ENCODE data around the gene GRAMD4. TPM values are rescaled to one million over a fixed set of nuclear protein-coding genes. Genes with fewer than 3 reads are reported as not detected.

GRAMD4 gene
- total RNA-seq, 4 donors from 2014 or later = 146 to 981 (median 258) TPM

DNA sequence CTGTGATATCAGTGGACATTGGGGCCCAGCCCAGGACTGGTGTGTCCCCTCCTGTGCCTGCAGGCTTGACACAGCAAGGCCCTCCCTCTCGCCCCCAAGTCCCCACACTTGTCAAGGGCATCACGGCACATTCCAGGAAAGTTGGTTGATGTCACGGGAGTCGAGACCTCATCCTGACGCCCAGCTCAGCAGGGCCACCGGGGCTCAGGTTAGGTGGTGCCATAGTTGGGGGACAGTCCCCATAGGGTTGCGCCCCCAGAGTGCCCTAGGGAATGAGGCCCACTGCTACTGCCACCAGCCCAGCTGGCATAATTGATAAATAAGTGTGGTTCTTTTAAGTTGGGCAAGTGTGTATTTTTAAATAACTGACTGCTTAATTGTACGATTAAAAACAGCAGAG, 28.3 kb upstream of the GRAMD4 start:
- H3K4me1 ChIP-seq = peaks cover 23 to 57% (median 30%) of the 10 kb centered on the region in 4 donors
- no peaks in the 10 kb centered on the region for H3K27me3 ChIP-seq
- in situ Hi-C loops (cut with MboI; ENCODE audit: low pct_ligation_motif_present in 1 of 4, low pct_unique_long_range_greater_than_20kb in 1 of 4, low sequenced_read_pairs in 3 of 4) = no loop called here
- no peaks in the 10 kb centered on the region for H3K9me3 ChIP-seq
- TF ChIP-seq, protein P1, sequence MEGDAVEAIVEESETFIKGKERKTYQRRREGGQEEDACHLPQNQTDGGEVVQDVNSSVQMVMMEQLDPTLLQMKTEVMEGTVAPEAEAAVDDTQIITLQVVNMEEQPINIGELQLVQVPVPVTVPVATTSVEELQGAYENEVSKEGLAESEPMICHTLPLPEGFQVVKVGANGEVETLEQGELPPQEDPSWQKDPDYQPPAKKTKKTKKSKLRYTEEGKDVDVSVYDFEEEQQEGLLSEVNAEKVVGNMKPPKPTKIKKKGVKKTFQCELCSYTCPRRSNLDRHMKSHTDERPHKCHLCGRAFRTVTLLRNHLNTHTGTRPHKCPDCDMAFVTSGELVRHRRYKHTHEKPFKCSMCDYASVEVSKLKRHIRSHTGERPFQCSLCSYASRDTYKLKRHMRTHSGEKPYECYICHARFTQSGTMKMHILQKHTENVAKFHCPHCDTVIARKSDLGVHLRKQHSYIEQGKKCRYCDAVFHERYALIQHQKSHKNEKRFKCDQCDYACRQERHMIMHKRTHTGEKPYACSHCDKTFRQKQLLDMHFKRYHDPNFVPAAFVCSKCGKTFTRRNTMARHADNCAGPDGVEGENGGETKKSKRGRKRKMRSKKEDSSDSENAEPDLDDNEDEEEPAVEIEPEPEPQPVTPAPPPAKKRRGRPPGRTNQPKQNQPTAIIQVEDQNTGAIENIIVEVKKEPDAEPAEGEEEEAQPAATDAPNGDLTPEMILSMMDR (IDR thresholded peaks at IDR 0.05) = no peak
- TF ChIP-seq EP300 (IDR thresholded peaks at IDR 0.05; ENCODE audit: low read depth) (no peak), POLR2AphosphoS5 (IDR thresholded peaks at IDR 0.05) (no peak), POLR2A (IDR thresholded peaks at IDR 0.05) (no peak)
- H3K4me3 ChIP-seq = no peak overlapping the region
- H3K36me3 ChIP-seq = no peaks in the 10 kb centered on the region
- 71 to 82% methylated on average over 1 to 6 of the region's 8 CpGs for WGBS, 2 donors (ENCODE audit: low coverage in 1 of 2)
- intact Hi-C loops (cut with DNase I; ENCODE audit: low total_unique reads) = no loop called here
- H3K27ac ChIP-seq = peak overlapping the region; percentile 31 to 68 (median 54)
- no peak for DNase-seq

DNA sequence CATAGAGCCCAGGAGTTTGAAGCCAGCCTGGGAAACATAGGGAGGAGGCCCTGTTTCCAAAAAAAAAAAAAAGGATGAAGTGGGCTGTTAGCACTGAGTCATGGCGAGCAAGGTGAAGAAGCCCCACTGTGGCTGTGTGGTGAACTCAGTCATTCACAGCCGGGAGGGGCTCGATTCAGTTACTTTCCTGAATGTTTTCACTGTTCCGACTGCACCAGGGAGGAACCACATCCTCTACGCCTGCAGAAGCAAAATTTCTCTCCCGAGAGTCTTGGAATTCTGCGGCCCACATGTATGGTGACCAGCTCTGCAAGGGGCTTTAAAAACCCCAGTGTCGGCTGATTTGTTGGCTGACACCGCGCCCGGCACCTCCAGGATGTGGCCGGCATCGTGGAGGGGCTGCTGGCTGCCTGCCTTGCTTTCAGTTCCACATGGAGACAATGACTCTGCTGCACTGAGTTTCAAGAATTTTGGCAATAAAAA, 27.8 kb upstream of the GRAMD4 start:
- in situ Hi-C loops (cut with MboI; ENCODE audit: low pct_ligation_motif_present in 1 of 4, low pct_unique_long_range_greater_than_20kb in 1 of 4, low sequenced_read_pairs in 3 of 4) = no loop called here
- H3K27me3 ChIP-seq = no peaks in the 10 kb centered on the region
- H3K27ac ChIP-seq = peak overlapping the region; percentile 31 to 68 (median 54)
- intact Hi-C loops (cut with DNase I; ENCODE audit: low total_unique reads) = no loop called here
- H3K36me3 ChIP-seq = no peaks in the 10 kb centered on the region
- DNase-seq = peak; percentile 71
- no peaks in the 10 kb centered on the region for H3K9me3 ChIP-seq
- no peak overlapping the region for H3K4me3 ChIP-seq
- TF ChIP-seq, protein P1 (IDR thresholded peaks at IDR 0.05) = no peak
- TF ChIP-seq POLR2A (IDR thresholded peaks at IDR 0.05) = no peak
- no peak for TF ChIP-seq POLR2AphosphoS5 (IDR thresholded peaks at IDR 0.05)
- 44% methylated on average over 13 of the region's 13 CpGs; no CpG with 5 or more reads in 1 of the 2 donors for WGBS, 2 donors (ENCODE audit: low coverage in 1 of 2)
- peaks cover 22 to 57% (median 28%) of the 10 kb centered on the region in 4 donors for H3K4me1 ChIP-seq

DNA sequence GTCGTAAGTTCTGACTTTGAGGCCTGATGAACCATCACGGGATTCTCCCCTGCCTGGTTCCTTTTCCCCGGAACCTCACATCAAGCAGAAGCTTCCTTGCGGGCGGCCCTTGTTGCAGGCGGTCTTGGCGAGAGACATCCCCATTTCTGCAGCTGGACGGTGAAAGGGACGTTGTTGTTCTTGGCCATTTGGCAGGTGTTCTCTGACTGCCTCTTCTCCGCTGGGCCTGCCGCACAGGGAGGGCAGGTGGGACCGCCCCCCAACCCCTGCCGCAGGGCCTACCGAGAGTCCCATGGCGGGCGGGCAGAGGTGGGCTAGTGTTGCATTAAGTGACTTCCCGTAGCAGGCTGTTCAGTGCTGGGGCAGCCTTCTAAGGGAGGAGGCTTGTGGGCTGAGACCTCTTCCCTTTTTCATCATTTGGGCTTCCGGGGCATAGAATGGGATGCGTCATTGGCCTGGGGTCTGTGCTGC, 26.9 kb upstream of the GRAMD4 start:
- Histone ChIP-seq H3K36me3 (no peaks in the 10 kb centered on the region), H3K4me3 (no peak overlapping the region), H3K27ac (peak overlapping the region; percentile 31 to 68 (median 54)), H3K4me1 (peaks cover 15 to 55% (median 20%) of the 10 kb centered on the region in 4 donors), H3K27me3 (no peaks in the 10 kb centered on the region), H3K9me3 (no peaks in the 10 kb centered on the region)
- in situ Hi-C loops (cut with MboI; ENCODE audit: low pct_ligation_motif_present in 1 of 4, low pct_unique_long_range_greater_than_20kb in 1 of 4, low sequenced_read_pairs in 3 of 4) (no loop called here), intact Hi-C loops (cut with DNase I; ENCODE audit: low total_unique reads) (no loop called here)
- TF ChIP-seq, protein P1 (IDR thresholded peaks at IDR 0.05) = no peak
- TF ChIP-seq EP300 (IDR thresholded peaks at IDR 0.05; ENCODE audit: low read depth) (no peak), POLR2A (IDR thresholded peaks at IDR 0.05) (peak; percentile 50), POLR2AphosphoS5 (IDR thresholded peaks at IDR 0.05) (peak in 2 of 3 donors; percentile 46 to 48)
- WGBS, 2 donors (ENCODE audit: low coverage in 1 of 2) = 74 to 85% methylated on average over 2 to 19 of the region's 19 CpGs
- peak; percentile 55 for DNase-seq

DNA sequence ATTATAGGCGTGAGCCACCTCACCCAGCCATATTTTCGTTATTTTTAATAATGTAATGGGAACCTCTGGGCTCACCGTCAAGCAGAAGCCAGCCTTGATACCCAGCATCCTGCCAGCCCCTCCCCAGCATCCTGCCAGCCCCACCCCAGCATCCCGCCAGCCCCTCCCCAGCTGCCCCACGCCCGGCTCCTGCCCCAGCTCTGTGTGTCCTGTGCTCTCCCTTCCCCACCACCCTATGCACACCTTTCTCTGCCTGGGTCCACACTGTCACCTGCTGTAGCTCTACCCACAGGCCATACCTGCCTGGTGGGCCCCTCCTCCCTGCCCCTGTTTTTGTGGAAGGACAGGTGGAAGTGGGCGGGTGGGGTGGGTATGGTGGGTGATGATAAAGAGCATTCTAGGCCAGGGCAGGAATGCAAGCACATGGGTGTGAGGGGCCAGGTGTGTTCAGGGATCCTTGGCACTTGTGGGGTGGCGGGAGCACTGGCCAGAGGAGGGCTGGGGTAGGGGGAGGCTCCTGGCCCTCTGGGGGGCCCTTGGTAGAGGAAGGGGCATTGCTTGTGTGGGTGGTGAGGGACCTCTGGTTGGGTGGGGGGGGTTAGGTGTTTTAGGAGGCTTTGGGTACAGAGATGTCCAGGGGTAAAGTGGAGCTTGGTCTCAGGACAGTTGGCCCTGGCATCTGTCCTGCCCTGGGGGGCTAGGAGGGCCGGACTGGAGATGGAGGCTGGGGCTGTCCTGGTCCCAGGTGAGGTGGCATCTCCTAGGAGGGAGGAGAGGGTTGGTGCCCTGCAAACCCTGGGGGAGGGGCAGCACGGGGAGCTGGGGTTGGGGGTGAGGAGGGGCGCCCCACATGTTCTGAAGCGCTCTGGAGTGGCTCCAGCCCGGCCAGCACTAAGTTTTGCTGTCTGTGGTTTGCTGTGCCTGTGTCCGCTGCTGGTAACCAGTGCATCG, 25.9 kb upstream of the GRAMD4 start:
- intact Hi-C loops (cut with DNase I; ENCODE audit: low total_unique reads) = no loop called here
- Histone ChIP-seq H3K9me3 (no peaks in the 10 kb centered on the region), H3K36me3 (no peaks in the 10 kb centered on the region), H3K4me3 (no peak overlapping the region), H3K27ac (peak overlapping the region; percentile 25 to 68 (median 54)), H3K27me3 (no peaks in the 10 kb centered on the region), H3K4me1 (peaks cover 15 to 58% (median 16%) of the 10 kb centered on the region in 4 donors)
- no peak for TF ChIP-seq POLR2A (IDR thresholded peaks at IDR 0.05)
- TF ChIP-seq EP300 (IDR thresholded peaks at IDR 0.05; ENCODE audit: low read depth) = no peak
- TF ChIP-seq, protein P1 (IDR thresholded peaks at IDR 0.05) = no peak
- TF ChIP-seq POLR2AphosphoS5 (IDR thresholded peaks at IDR 0.05) = no peak
- WGBS, 2 donors (ENCODE audit: low coverage in 1 of 2) = 88 to 89% methylated on average over 2 to 14 of the region's 15 CpGs
- in situ Hi-C loops (cut with MboI; ENCODE audit: low pct_ligation_motif_present in 1 of 4, low pct_unique_long_range_greater_than_20kb in 1 of 4, low sequenced_read_pairs in 3 of 4) = no loop called here
- no peak for DNase-seq

Data from transverse colon (tissue), 4 donors.